ENCODE measurements around the gene VPS26A.

DNA sequence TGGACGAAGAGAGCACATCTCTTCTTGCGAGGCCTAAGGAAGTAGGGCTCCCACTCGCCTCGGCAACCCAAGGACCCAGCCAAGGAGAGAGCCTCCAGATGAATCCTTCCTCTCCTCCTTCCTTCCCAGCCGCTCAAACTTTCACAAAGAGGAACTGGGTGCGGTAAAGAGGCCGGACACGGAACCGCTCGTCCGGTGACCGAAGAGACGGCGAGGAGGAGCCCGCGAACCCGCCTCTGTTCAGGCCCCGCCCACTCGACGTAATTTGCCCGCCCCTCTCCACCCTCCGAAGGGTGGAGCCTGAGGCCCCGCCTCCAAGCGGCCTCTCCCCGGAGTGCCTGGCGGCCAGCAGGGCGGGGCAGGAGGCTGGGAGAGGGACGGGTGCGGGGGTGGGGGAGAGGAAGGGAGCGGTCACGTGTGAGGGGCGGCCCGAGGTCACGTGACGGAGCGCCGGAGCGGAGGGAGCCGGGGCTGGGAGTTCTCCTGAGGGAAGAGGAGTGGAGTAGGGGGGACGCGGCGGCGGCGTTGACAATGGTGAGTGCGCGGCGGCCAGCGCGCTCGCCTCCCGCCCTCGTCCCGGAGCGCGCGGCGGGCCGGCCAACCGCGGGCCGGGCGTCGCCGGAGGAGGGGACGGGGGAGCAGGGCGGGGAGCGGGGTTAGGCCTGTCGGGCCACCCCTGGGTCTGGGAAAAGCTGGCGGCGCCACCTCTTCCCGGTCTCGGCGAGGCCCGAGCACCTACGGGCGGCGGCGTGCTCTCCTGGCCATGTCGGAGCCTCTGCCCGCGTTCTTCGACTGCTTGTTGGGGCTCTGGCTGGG is at the start of gene VPS26A:
- TF ChIP-seq, protein P1, sequence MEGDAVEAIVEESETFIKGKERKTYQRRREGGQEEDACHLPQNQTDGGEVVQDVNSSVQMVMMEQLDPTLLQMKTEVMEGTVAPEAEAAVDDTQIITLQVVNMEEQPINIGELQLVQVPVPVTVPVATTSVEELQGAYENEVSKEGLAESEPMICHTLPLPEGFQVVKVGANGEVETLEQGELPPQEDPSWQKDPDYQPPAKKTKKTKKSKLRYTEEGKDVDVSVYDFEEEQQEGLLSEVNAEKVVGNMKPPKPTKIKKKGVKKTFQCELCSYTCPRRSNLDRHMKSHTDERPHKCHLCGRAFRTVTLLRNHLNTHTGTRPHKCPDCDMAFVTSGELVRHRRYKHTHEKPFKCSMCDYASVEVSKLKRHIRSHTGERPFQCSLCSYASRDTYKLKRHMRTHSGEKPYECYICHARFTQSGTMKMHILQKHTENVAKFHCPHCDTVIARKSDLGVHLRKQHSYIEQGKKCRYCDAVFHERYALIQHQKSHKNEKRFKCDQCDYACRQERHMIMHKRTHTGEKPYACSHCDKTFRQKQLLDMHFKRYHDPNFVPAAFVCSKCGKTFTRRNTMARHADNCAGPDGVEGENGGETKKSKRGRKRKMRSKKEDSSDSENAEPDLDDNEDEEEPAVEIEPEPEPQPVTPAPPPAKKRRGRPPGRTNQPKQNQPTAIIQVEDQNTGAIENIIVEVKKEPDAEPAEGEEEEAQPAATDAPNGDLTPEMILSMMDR (IDR thresholded peaks at IDR 0.05), result peak in 4 of 6 experiments; percentile 9 to 35 (median 24)
- peak; percentile 94 to 95 for TF ChIP-seq POLR2AphosphoS5 (IDR thresholded peaks at IDR 0.05)
- TF ChIP-seq POLR2A (IDR thresholded peaks at IDR 0.05), result peak in 3 of 4 donors; percentile 72 to 97 (median 94)
- TF ChIP-seq EP300 (IDR thresholded peaks at IDR 0.05), result peak in 1 of 4 donors; percentile 50

Data from upper lobe of left lung (tissue), 4 donors.